Mononuclear cell (primary cell): ENCODE data around the gene KCTD1. TPM values are rescaled to one million over a fixed set of nuclear protein-coding genes. Genes with fewer than 3 reads are reported as not detected.

Experiments
- H3K27me3 ChIP-seq: 2 replicates; pipeline ENCODE4 v1.6.0; 2011; ENCODE audit warnings: low read length, control low read depth; ENCODE audit not compliant: insufficient read depth
- H3K4me1 ChIP-seq: 2 replicates; pipeline ENCODE4 v1.5.1; 2011; ENCODE audit warnings: mild to moderate bottlenecking, low read length, control low read depth; ENCODE audit not compliant: insufficient read depth
- H3K4me3 ChIP-seq: 2 replicates; pipeline ENCODE4 v1.5.1; 2011; ENCODE audit warnings: mild to moderate bottlenecking, low read length, moderate library complexity
- H3K9me3 ChIP-seq: 2 replicates; pipeline ENCODE4 v1.5.1; 2011; ENCODE audit warnings: low read depth, mild to moderate bottlenecking, control low read depth, low read length
- total RNA-seq: library from RNA; depleted of rRNA; stranded (reverse); fragments of >200 nt; gene quantifications from one replicate; pipeline ENCODE4 v1.2.3, GENCODE V29; 2012

The KCTD1 gene
- total RNA-seq, 1 donor, result 1.3 TPM

DNA sequence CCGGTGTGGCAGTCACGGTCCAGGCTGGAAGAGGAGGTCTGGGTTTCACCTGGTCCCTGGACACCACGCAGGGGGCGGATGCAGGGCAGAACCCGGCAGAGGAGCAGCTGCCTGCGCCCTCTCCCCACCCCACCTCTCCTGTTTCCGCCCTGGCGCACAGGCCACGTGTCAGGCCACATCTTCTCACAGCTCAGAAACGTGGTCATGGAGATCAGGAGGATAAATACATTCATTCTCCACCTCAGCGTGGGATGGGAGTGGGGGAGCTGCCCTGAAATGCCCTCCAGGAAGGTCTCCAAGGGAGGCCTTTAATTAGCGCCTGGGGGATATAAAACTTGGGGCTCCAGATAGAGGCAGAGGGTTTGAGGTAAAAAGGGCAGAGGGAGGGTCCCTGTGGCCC, 142.0 kb downstream of the KCTD1 start:
- H3K27me3 ChIP-seq, result no peaks in the 10 kb centered on the region
- H3K9me3 ChIP-seq, result no peaks in the 10 kb centered on the region
- no peak overlapping the region for H3K4me3 ChIP-seq
- H3K4me1 ChIP-seq, result no peaks in the 10 kb centered on the region

DNA sequence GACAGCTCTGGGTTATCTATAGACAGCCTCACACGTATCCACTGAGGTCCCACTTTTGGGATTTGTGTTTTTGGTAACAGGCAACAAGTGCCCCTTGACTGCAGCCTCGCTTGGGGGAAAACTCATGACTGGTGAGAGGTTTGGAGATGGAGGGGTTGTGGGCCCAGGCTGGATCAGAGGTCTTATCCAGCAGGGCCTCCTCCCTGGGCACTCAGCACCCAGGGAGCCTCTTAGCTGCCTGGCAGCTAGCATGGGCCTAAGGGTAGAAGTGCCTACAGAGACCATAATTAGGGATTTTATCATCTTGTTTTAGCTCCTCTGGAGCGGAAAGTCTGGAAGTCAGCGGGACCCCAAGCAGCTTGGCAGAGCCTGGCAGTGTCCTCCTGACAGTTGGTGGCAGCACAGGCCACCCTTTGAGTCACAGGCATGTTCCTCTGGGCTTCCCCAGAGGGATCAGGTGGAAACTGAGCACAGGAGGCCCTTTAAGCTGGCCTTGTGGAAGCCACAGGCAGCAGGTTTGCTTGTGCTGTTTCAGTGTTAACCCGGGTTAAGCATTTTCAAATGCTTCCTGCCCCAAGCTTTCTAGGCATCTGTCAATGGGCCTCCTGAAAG, 143.1 kb downstream of the KCTD1 start:
- Histone ChIP-seq H3K4me3 (no peak overlapping the region), H3K4me1 (no peaks in the 10 kb centered on the region), H3K27me3 (no peaks in the 10 kb centered on the region), H3K9me3 (no peaks in the 10 kb centered on the region)
